GM19240 (cell line): Measurements from ENCODE around the gene ZNF675.
A peak's percentile ranks its signal among the peaks of the same experiment; 100 is the strongest.
"Not testable (repeated sequence)": the region's sequence is repeated elsewhere in the genome, so short reads cannot be mapped to it uniquely, and the experiment has no call there.

Experiments used
- DNase-seq: peaks from one replicate; pipeline ENCODE4 v3.0.0; 2011; ENCODE audit warnings: low spot score; ENCODE audit not compliant: insufficient read length

Gene ZNF675

GRCh38 chr19:23686621-23687423, at the start of gene ZNF675:
ZNF675 (minus strand) TSS chr19:23687212; CDS start chr19:23687033, 179 bp downstream.
- peak; percentile 54 for DNase-seq

GRCh38 chr19:23730729-23731465, 43.9 kb upstream of the ZNF675 start:
- DNase-seq = not testable (repeated sequence)

- not testable (repeated sequence) for DNase-seq
These were observed 37.1 kb upstream of the ZNF675 start for GRCh38 chr19:23724161-23724560.

GRCh38 chr19:23718802-23719201, 31.8 kb upstream of the ZNF675 start:
- no peak for DNase-seq

GRCh38 chr19:23716792-23717191, 29.8 kb upstream of the ZNF675 start:
- DNase-seq = no peak

GRCh38 chr19:23709347-23709746, 22.3 kb upstream of the ZNF675 start:
- no peak for DNase-seq

- no peak for DNase-seq
These were observed 19.6 kb upstream of the ZNF675 start for GRCh38 chr19:23706657-23707056.

GRCh38 chr19:23699521-23699860, 12.5 kb upstream of the ZNF675 start:
- no peak for DNase-seq

- DNase-seq = no peak
These were observed 11.9 kb upstream of the ZNF675 start for GRCh38 chr19:23698711-23699520.

GRCh38 chr19:23692937-23693336, 5.9 kb upstream of the ZNF675 start:
- DNase-seq = not testable (repeated sequence)

GRCh38 chr19:23673132-23673531, 13.9 kb downstream of the ZNF675 start:
- no peak for DNase-seq

GRCh38 chr19:23668606-23669005, 18.4 kb downstream of the ZNF675 start:
- not testable (repeated sequence) for DNase-seq

- DNase-seq = no peak
These were observed 21.2 kb downstream of the ZNF675 start for GRCh38 chr19:23665651-23666410.

GRCh38 chr19:23649817-23650216, 37.2 kb downstream of the ZNF675 start:
- DNase-seq = not testable (repeated sequence)
